IMR-90 (cell line): ENCODE measurements around the gene AGPAT1. TPM values are rescaled to one million over a fixed set of nuclear protein-coding genes. Genes with fewer than 3 reads are reported as not detected.

Experiments
- ATAC-seq: fragments of 200-7000 bp; cut with Tn5 transposase; 2 replicates; pipeline ENCODE4 v1.9.1; 2020; ENCODE audit warnings: low read depth, mild to moderate bottlenecking, moderate library complexity
- BruUV-seq: library from RNA; stranded (reverse); fragments of 400-500 nt; replicated peaks from 2 replicates; lab custom pipeline; 2021; lab: Mats Ljungman, UMichigan
- CTCF ChIA-PET: fragments of 300-600 bp; formaldehyde crosslinking; extraction: SDS; loops from one replicate; lab custom pipeline; 2021; ENCODE audit warnings: antibody characterized with exemption; lab: Yijun Ruan, JAX
- POLR2A ChIA-PET: fragments of 300-600 bp; sonication (Branson Sonifier 250); formaldehyde crosslinking; loops from one replicate; lab custom pipeline; 2022; ENCODE audit warnings: antibody characterized with exemption; ENCODE audit not compliant: unreplicated experiment; lab: Charles Lee
- DNase-seq: peaks from one replicate; pipeline ENCODE4 v3.0.0; 2013
- H2AFZ ChIP-seq: replicated peaks from 2 replicates; pipeline ENCODE3; 2013; ENCODE audit warnings: low read length, mild to moderate bottlenecking; ENCODE audit not compliant: poor library complexity
- H2AK5ac ChIP-seq: 2 replicates; pipeline ENCODE4 v1.6.1; 2013; ENCODE audit warnings: low read depth, low read length, inconsistent platforms
- H2AK9ac ChIP-seq: replicated peaks from 2 replicates; pipeline ENCODE3; 2013; ENCODE audit warnings: mild to moderate bottlenecking, low read depth, low read length, moderate library complexity; ENCODE audit not compliant: poor library complexity
- H2BK120ac ChIP-seq: 2 replicates; pipeline ENCODE4 v1.6.1; 2013; ENCODE audit warnings: low read depth, low read length, inconsistent platforms
- H2BK15ac ChIP-seq: 3 replicates; pipeline ENCODE4 v1.6.1; 2013; ENCODE audit warnings: low read depth, low read length, inconsistent platforms
- H2BK20ac ChIP-seq: 2 replicates; pipeline ENCODE4 v1.6.1; 2013; ENCODE audit warnings: low read depth, mild to moderate bottlenecking, inconsistent platforms, low read length, moderate library complexity
- H2BK5ac ChIP-seq: 2 replicates; pipeline ENCODE4 v1.6.1; 2013; ENCODE audit warnings: mild to moderate bottlenecking, low read depth, low read length, inconsistent platforms; ENCODE audit not compliant: poor library complexity, severe bottlenecking
- H3K14ac ChIP-seq: replicated peaks from 2 replicates; pipeline ENCODE4 v1.6.1; 2013; ENCODE audit warnings: low read depth, low read length, inconsistent platforms
- H3K18ac ChIP-seq: 2 replicates; pipeline ENCODE4 v1.6.1; 2013; ENCODE audit warnings: low read depth, low read length, control low read depth
- H3K23ac ChIP-seq: 2 replicates; pipeline ENCODE4 v1.6.1; 2013; ENCODE audit warnings: low read depth, low read length, inconsistent platforms
- H3K27ac ChIP-seq: 2 replicates; pipeline ENCODE4 v1.5.1; 2013; ENCODE audit warnings: mild to moderate bottlenecking, control low read depth, low read length; ENCODE audit not compliant: insufficient read depth
- H3K27me3 ChIP-seq: 2 replicates; pipeline ENCODE4 v1.6.1; 2013; ENCODE audit warnings: low read length; ENCODE audit not compliant: control insufficient read depth, insufficient read depth
- H3K36me3 ChIP-seq: 2 replicates; pipeline ENCODE4 v1.6.1; 2013; ENCODE audit warnings: low read length, mixed read lengths; ENCODE audit not compliant: control insufficient read depth, insufficient read depth
- H3K4ac ChIP-seq: 2 replicates; pipeline ENCODE4 v1.6.1; 2013; ENCODE audit warnings: low read depth, low read length, inconsistent platforms
- H3K4me1 ChIP-seq: 2 replicates; pipeline ENCODE4 v1.6.1; 2013; ENCODE audit warnings: low read length, mixed read lengths; ENCODE audit not compliant: control insufficient read depth, insufficient read depth
- H3K4me2 ChIP-seq: 2 replicates; pipeline ENCODE4 v1.6.1; 2013; ENCODE audit warnings: low read depth, mild to moderate bottlenecking, control low read depth, low read length, moderate library complexity
- H3K4me3 ChIP-seq: 2 replicates; pipeline ENCODE4 v1.5.1; 2013; ENCODE audit warnings: low read depth, mild to moderate bottlenecking, control low read depth, low read length, moderate library complexity; ENCODE audit not compliant: insufficient read depth
- H3K56ac ChIP-seq: 2 replicates; pipeline ENCODE4 v1.6.1; 2013; ENCODE audit warnings: low read length, inconsistent platforms; ENCODE audit not compliant: insufficient read depth; ENCODE audit errors: extremely low read depth
- H3K79me1 ChIP-seq, 2 experiments: 2 replicates each; pipeline ENCODE4 v1.6.1; 2013; ENCODE audit warnings: low read length in 2 of 2, inconsistent platforms in 1 of 2, low read depth in 1 of 2
- H3K9ac ChIP-seq: 2 replicates; pipeline ENCODE4 v1.6.1; 2013; ENCODE audit warnings: low read depth, low read length, control low read depth
- H3K9me1 ChIP-seq: 2 replicates; pipeline ENCODE4 v1.6.1; 2013; ENCODE audit warnings: low read length, inconsistent platforms; ENCODE audit not compliant: insufficient read depth
- H3K9me3 ChIP-seq: 2 replicates; pipeline ENCODE4 v1.6.1; 2013; ENCODE audit warnings: low read length; ENCODE audit not compliant: control insufficient read depth, insufficient read depth
- H4K20me1 ChIP-seq: 2 replicates; pipeline ENCODE4 v1.6.1; 2013; ENCODE audit warnings: low read length, inconsistent platforms; ENCODE audit not compliant: insufficient read depth
- H4K5ac ChIP-seq: 2 replicates; pipeline ENCODE4 v1.6.1; 2013; ENCODE audit warnings: mild to moderate bottlenecking, low read depth, low read length, control low read depth
- H4K8ac ChIP-seq, 2 experiments: 2 replicates each; pipeline ENCODE4 v1.6.1; 2013; ENCODE audit warnings: low read depth in 2 of 2, low read length in 2 of 2, control low read depth in 1 of 2, inconsistent platforms in 1 of 2
- H4K91ac ChIP-seq: 2 replicates; pipeline ENCODE4 v1.6.1; 2013; ENCODE audit warnings: low read depth, low read length, inconsistent platforms; ENCODE audit not compliant: insufficient read depth
- FOS ChIP-seq: fragments of 150-350 bp; IDR thresholded peaks from 2 replicates; pipeline ENCODE4 v1.6.1; 2016; ENCODE audit warnings: low read depth, low read length
- MAZ ChIP-seq: IDR thresholded peaks from 2 replicates; pipeline ENCODE4 v1.6.1; 2012; ENCODE audit warnings: low read depth, mild to moderate bottlenecking, low read length, improper control_type of control experiment, moderate library complexity, borderline replicate concordance
- RFX5 ChIP-seq: IDR thresholded peaks from 2 replicates; pipeline ENCODE4 v1.8.0; 2012; ENCODE audit warnings: low read depth, mild to moderate bottlenecking, low read length, moderate library complexity
- WGBS, 2 experiments: methylation state at CpG; one replicate each; pipeline versions ENCODE4 v1.1.5 to v1.1.7; 2013; ENCODE audit warnings: missing lambda C conversion rate in 2 of 2; ENCODE audit not compliant: insufficient read length in 1 of 2; ENCODE audit errors: extremely low coverage in 2 of 2; 5-methylcytosine and 5-hydroxymethylcytosine counted together
- dilution Hi-C: fragments of 300-500 bp; cut with HindIII; formaldehyde crosslinking; loops from one replicate; pipeline ENCODE4 v1.14.3; 2018; ENCODE audit warnings: low sequenced_read_pairs; ENCODE audit not compliant: unreplicated experiment
- in situ Hi-C: fragments of 300-500 bp; cut with MboI; formaldehyde crosslinking; loops from 3 replicates; pipeline ENCODE4 v1.14.3; 2019; ENCODE audit warnings: low sequenced_read_pairs, inconsistent platforms, mixed read lengths
- intact Hi-C: fragments of 100-400 bp; cut with micrococcal nuclease; formaldehyde crosslinking; loops from 2 replicates; pipeline ENCODE4 v1.10.0; 2022
- polyA plus RNA-seq, 3 experiments: library from polyadenylated mRNA; depleted of rRNA; stranded (reverse); fragments of >200 nt; gene quantifications; 2 replicates each; pipeline ENCODE4 v1.2.3, GENCODE V29; 2012; ENCODE audit warnings: low replicate concordance in 1 of 3
- total RNA-seq: library from RNA; depleted of rRNA; stranded (reverse); fragments of >200 nt; gene quantifications from 2 replicates; pipeline ENCODE4 v1.2.3, GENCODE V29; 2012

Gene AGPAT1
- total and polyA plus RNA-seq, 2 of the 4 experiments (the other 2 are of a cell fraction), result 27.2 to 116 TPM

DNA sequence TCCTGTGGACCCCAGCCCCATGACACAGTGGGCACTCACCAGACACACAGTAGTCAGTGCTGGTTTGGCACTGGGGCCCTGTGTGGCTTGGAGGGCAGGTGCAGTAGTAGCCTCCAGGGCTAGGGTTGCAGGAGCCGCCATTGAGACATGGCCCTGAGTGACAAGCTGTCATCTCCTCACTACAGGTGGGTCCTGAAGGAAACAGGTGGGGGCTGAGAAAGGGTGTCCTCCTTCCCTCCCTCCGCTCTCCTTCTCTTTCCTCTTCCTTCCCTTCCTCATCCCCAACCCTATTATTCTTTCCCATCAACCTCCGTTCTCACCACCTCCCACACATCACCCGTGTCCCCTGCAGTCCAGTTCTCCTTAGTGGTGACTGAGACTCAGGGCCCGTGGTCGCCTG, 37.8 kb upstream of the AGPAT1 start:
- H3K56ac ChIP-seq, result no peak overlapping the region
- intact Hi-C loops, result no loop called here
- ATAC-seq, result no peak
- no peak overlapping the region for H3K4me2 ChIP-seq
- H3K4me1 ChIP-seq, result no peaks in the 10 kb centered on the region
- H2BK120ac ChIP-seq, result no peak overlapping the region
- POLR2A ChIA-PET, result no interaction called here
- no peak overlapping the region for H4K5ac ChIP-seq
- H4K91ac ChIP-seq, result no peak overlapping the region
- no peaks in the 10 kb centered on the region for H4K20me1 ChIP-seq
- WGBS, 2 experiments, result 100% methylated on average over 2 of the region's 6 CpGs; no CpG with 5 or more reads in 1 of the 2 experiments
- CTCF ChIA-PET, result no interaction called here
- no peak overlapping the region for H2BK15ac ChIP-seq
- no peak overlapping the region for H4K8ac ChIP-seq
- TF ChIP-seq MAZ (no peak), FOS (no peak), RFX5 (no peak)
- in situ Hi-C loops, result no loop called here
- H3K9me1 ChIP-seq, result no peaks in the 10 kb centered on the region
- dilution Hi-C loops, result no loop called here
- no peak overlapping the region for H3K14ac ChIP-seq
- H3K18ac ChIP-seq, result no peak overlapping the region
- no peaks in the 10 kb centered on the region for H3K9me3 ChIP-seq
- H2AFZ ChIP-seq, result no peak overlapping the region
- no peak overlapping the region for H3K27ac ChIP-seq
- no peak overlapping the region for H3K23ac ChIP-seq
- no peak overlapping the region for H3K4me3 ChIP-seq
- H2AK5ac ChIP-seq, result no peak overlapping the region
- no peaks in the 10 kb centered on the region for H3K36me3 ChIP-seq
- H3K27me3 ChIP-seq, result peaks cover 23% of the 10 kb centered on the region
- H3K9ac ChIP-seq, result no peak overlapping the region
- no peak overlapping the region for H3K4ac ChIP-seq
- no peak overlapping the region for H2BK20ac ChIP-seq
- BruUV-seq, result no TSS peak
- H2BK5ac ChIP-seq, result no peak overlapping the region
- H2AK9ac ChIP-seq, result no peak overlapping the region
- H3K79me1 ChIP-seq, result no peaks in the 10 kb centered on the region
- no peak for DNase-seq
